Adrenal gland (tissue), 5 donors: ENCODE data around the gene KRTAP6-2.

ENCODE experiments used
- POLR2A ChIP-seq, 2 donors: fragments of 450-650 bp; IDR thresholded peaks; one replicate each; pipeline ENCODE4 v1.6.1; 2017; ENCODE audit warnings: antibody characterized with exemption in 2 of 2, mild to moderate bottlenecking in 2 of 2, moderate library complexity in 1 of 2
- TF ChIP-seq, protein P1 (sequence below), 6 experiments: fragments of 450-650 bp in 4 of 6; fragments of 200-600 bp in 2 of 6; sonication (generic) in 1 of 6; IDR thresholded peaks; 1 replicate in 5 of 6; 2 replicates in 1 of 6; pipeline versions ENCODE4 v1.5.1 to v1.8.0; 2016 to 2021; ENCODE audit warnings: antibody characterized with exemption in 6 of 6, mild to moderate bottlenecking in 2 of 6, moderate library complexity in 1 of 6
- donor health status: DM: no; HTN: no; CAD: no.

DNA sequence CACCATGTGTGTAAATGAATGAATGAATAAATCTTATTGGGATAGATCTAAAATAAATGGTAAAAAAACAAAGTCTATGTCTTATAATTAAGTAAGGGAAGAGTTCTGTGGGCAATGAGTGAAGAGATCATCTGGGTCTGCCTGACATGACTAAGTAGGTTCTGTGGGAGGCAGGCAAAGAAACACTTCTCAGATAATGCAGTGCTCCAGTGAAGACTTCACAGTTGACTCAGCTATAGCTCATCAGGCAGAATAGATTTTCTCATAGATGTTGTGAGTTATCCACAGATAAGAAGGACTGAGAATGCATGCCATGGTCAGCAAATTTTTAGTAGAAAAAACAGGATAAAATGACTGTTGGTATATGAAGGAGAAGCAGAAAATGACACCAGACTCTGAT lies 20.9 kb downstream of the KRTAP6-2 start:
- TF ChIP-seq, protein P1, sequence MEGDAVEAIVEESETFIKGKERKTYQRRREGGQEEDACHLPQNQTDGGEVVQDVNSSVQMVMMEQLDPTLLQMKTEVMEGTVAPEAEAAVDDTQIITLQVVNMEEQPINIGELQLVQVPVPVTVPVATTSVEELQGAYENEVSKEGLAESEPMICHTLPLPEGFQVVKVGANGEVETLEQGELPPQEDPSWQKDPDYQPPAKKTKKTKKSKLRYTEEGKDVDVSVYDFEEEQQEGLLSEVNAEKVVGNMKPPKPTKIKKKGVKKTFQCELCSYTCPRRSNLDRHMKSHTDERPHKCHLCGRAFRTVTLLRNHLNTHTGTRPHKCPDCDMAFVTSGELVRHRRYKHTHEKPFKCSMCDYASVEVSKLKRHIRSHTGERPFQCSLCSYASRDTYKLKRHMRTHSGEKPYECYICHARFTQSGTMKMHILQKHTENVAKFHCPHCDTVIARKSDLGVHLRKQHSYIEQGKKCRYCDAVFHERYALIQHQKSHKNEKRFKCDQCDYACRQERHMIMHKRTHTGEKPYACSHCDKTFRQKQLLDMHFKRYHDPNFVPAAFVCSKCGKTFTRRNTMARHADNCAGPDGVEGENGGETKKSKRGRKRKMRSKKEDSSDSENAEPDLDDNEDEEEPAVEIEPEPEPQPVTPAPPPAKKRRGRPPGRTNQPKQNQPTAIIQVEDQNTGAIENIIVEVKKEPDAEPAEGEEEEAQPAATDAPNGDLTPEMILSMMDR (IDR thresholded peaks at IDR 0.05): no peak
- TF ChIP-seq POLR2A (IDR thresholded peaks at IDR 0.05): no peak
